ENCODE data around the gene DNAJC30.

- no peak for TF ChIP-seq CTCF (optimal IDR thresholded peaks at IDR 0.05 in 1 of 3, IDR thresholded peaks at IDR 0.05 in 1 of 3, conservative IDR thresholded peaks at IDR 0.05 in 1 of 3; ENCODE audit: extremely low read depth in 1 of 3, insufficient read depth in 2 of 3, low read length in 3 of 3)
- no peak for TF ChIP-seq EZH2 (IDR thresholded peaks at IDR 0.05; ENCODE audit: low read length)
Measured at GRCh38 chr7:73702226-73702625, 19.0 kb upstream of the DNAJC30 start.
